RWPE2 (cell line): ENCODE data around the gene POPDC2.

Source experiments
- ATAC-seq: fragments of 200-7000 bp; cut with Tn5 transposase; 3 replicates; pipeline ENCODE4 v1.9.1; 2021; ENCODE audit warnings: low read depth
- DNase-seq: peaks from one replicate; pipeline ENCODE4 v3.0.0-alpha.2; 2020; ENCODE audit warnings: low spot score
- H3K27ac ChIP-seq: fragments of 450-650 bp; 2 replicates; pipeline ENCODE4 v1.5.1; 2017; ENCODE audit warnings: mild to moderate bottlenecking; ENCODE audit not compliant: poor library complexity, severe bottlenecking
- H3K27me3 ChIP-seq: fragments of 250-450 bp; sonication (Bioruptor Pico); 2 replicates; pipeline ENCODE4 v1.5.1; 2021; ENCODE audit warnings: mild to moderate bottlenecking, moderate library complexity; ENCODE audit not compliant: insufficient read depth, poor library complexity, severe bottlenecking
- H3K36me3 ChIP-seq: fragments of 250-450 bp; sonication (Bioruptor Pico); 2 replicates; pipeline ENCODE4 v1.5.1; 2020; ENCODE audit warnings: low read depth, mild to moderate bottlenecking, moderate library complexity
- H3K4me1 ChIP-seq: fragments of 250-450 bp; sonication (Bioruptor Pico); 2 replicates; pipeline ENCODE4 v1.5.1; 2021; ENCODE audit warnings: mild to moderate bottlenecking, moderate library complexity; ENCODE audit not compliant: insufficient read depth, poor library complexity, severe bottlenecking
- H3K4me3 ChIP-seq: fragments of 250-450 bp; sonication (Bioruptor Pico); 2 replicates; pipeline ENCODE4 v1.5.1; 2021; ENCODE audit warnings: mild to moderate bottlenecking, moderate library complexity; ENCODE audit not compliant: severe bottlenecking
- H3K9me3 ChIP-seq: fragments of 250-450 bp; sonication (Bioruptor Pico); 2 replicates; pipeline ENCODE4 v1.5.1; 2021; ENCODE audit warnings: mild to moderate bottlenecking, moderate library complexity; ENCODE audit not compliant: severe bottlenecking
- CTCF ChIP-seq: fragments of 450-650 bp; IDR thresholded peaks from one replicate; pipeline ENCODE4 v1.5.1; 2017; ENCODE audit warnings: mild to moderate bottlenecking, moderate library complexity; ENCODE audit not compliant: poor library complexity, severe bottlenecking

Gene POPDC2

GRCh38 chr3:119653876-119654275 lies 6.5 kb downstream of the POPDC2 start:
- Histone ChIP-seq H3K27me3 (no peaks in the 10 kb centered on the region), H3K36me3 (no peaks in the 10 kb centered on the region), H3K4me1 (no peaks in the 10 kb centered on the region), H3K4me3 (no peak overlapping the region), H3K27ac (no peak overlapping the region), H3K9me3 (no peaks in the 10 kb centered on the region)
- DNase-seq (no peak), ATAC-seq (no peak)
- TF ChIP-seq CTCF, result no peak

GRCh38 chr3:119652306-119653033 lies 7.9 kb downstream of the POPDC2 start:
- TF ChIP-seq CTCF, result no peak
- DNase-seq (no peak), ATAC-seq (no peak)
- Histone ChIP-seq H3K27ac (no peak overlapping the region), H3K27me3 (no peaks in the 10 kb centered on the region), H3K9me3 (no peaks in the 10 kb centered on the region), H3K36me3 (no peaks in the 10 kb centered on the region), H3K4me3 (no peak overlapping the region), H3K4me1 (no peaks in the 10 kb centered on the region)

GRCh38 chr3:119649761-119650160 lies 10.6 kb downstream of the POPDC2 start:
- Histone ChIP-seq H3K4me1 (no peaks in the 10 kb centered on the region), H3K9me3 (no peaks in the 10 kb centered on the region), H3K4me3 (no peak overlapping the region), H3K36me3 (no peaks in the 10 kb centered on the region), H3K27ac (no peak overlapping the region), H3K27me3 (no peaks in the 10 kb centered on the region)
- DNase-seq (no peak), ATAC-seq (no peak)
- TF ChIP-seq CTCF, result no peak

GRCh38 chr3:119647843-119648575 lies 12.4 kb downstream of the POPDC2 start:
- Histone ChIP-seq H3K36me3 (no peaks in the 10 kb centered on the region), H3K4me3 (no peak overlapping the region), H3K27ac (no peak overlapping the region), H3K9me3 (no peaks in the 10 kb centered on the region), H3K4me1 (peaks cover 8% of the 10 kb centered on the region), H3K27me3 (no peaks in the 10 kb centered on the region)
- TF ChIP-seq CTCF, result no peak
- DNase-seq (no peak), ATAC-seq (no peak)

- DNase-seq, result no peak
Observed at GRCh38 chr3:119647171-119647570, 13.2 kb downstream of the POPDC2 start.

More at GRCh38 chr3:119647171-119647570, 13.2 kb downstream of the POPDC2 start:
- no peaks in the 10 kb centered on the region for H3K27me3 ChIP-seq
- no peak overlapping the region for H3K4me3 ChIP-seq
- H3K4me1 ChIP-seq, result peaks cover 11% of the 10 kb centered on the region
- TF ChIP-seq CTCF, result no peak
- H3K27ac ChIP-seq, result no peak overlapping the region
- no peaks in the 10 kb centered on the region for H3K36me3 ChIP-seq
- H3K9me3 ChIP-seq, result no peaks in the 10 kb centered on the region
- no peak for ATAC-seq
